Stimulated activated naive CD4-positive, alpha-beta T cell (primary cell): ENCODE measurements around the gene PIGU.
"Not testable (repeated sequence)": the region's sequence is repeated elsewhere in the genome, so short reads cannot be mapped to it uniquely, and the experiment has no call there.

Source experiments
- DNase-seq, 6 experiments: peaks; one replicate each; lab custom pipeline; 2025; lab: John Stamatoyannopoulos, UW

Gene PIGU

GRCh38 chr20:34661811-34662210 lies 15.1 kb downstream of the PIGU start:
- DNase-seq, result not testable (repeated sequence)

DNA sequence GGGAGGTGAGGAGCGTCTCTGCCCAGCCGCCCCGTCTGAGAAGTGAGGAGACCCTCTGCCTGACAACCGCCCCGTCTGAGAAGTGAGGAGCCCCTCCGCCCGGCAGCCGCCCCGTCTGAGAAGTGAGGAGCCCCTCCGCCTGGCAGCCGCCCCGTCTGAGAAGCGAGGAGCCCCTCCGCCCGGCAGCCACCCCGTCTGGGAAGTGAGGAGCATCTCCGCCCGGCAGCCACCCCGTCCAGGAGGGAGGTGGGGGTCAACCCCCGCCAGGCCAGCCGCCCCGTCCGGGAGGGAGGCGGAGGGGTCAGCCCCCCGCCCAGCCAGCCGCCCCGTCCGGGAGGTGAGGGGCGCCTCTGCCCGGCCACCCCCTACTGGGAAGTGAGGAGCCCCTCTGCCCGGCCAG lies 18.2 kb downstream of the PIGU start:
- not testable (repeated sequence) for DNase-seq

- DNase-seq, result no peak
Measured at GRCh38 chr20:34654207-34654744, 22.6 kb downstream of the PIGU start.

GRCh38 chr20:34651200-34651599 lies 25.7 kb downstream of the PIGU start:
- DNase-seq, result no peak

GRCh38 chr20:34647737-34648136 lies 29.2 kb downstream of the PIGU start:
- no peak for DNase-seq

DNA sequence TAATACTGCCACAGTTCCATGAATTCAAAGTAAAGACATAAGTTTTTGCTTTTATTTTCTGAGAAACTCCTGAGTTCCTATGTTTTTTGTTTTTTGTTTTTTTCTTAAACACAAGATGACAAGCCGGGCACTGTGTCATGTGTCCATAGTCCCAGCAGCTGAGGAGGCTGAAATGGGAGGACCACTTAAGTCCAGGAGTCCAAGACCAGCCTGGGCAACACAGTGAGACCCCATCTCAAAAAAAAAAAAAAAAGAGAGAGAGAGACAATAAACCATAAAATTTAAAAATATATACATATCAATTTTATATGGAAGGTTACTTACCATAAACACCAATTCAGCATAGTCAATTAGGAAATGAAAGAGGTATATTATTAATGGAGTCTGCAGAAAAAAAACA lies 31.9 kb downstream of the PIGU start:
- DNase-seq, result no peak

DNA sequence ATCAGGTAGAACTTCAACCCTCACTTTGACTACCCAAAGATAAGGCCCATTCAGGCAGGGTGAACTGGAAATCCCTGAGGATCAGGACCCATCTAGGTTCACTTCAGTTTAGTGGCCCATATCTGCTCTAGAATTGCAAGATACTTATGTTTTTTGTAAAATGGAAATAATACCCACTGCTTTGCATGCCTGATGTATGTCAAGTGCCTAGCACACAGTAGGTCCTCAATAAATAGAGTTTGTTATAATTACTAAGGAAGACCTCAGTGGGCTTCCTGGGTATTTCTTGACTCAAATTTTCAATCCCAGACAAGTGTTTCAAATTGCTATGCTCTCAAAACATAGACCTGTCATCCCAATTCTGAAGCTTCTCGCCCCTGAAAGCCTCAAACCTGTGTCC lies 32.5 kb downstream of the PIGU start:
- DNase-seq, result no peak

- no peak for DNase-seq
Measured at GRCh38 chr20:34643928-34644327, 33.0 kb downstream of the PIGU start.

GRCh38 chr20:34642009-34642408 lies 34.9 kb downstream of the PIGU start:
- DNase-seq, result no peak

DNA sequence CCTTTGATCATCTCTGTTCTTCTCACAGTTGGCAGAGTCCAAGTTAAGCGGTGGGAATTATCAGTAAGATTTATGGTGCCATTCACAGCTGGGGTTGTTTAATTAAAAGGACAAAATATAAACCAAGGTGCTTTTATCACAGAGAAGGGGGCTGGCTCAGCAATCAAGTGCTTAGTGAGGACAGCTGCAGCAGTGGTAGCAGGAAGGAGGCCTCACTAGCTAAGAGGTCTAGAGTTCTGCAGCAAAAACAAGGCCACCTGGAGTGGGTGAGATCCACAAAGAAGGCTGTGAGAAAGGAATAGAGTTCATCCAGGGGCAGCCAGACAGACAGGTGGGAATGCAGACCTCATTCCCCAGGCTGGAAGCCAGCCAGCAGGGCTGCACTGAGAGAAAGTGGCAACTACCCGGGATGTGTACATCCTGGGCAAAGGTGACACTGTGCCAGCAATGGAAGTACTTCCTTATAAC lies 37.1 kb downstream of the PIGU start:
- no peak for DNase-seq

GRCh38 chr20:34638532-34638931 lies 38.4 kb downstream of the PIGU start:
- no peak for DNase-seq

- DNase-seq, result no peak
Measured at GRCh38 chr20:34638039-34638292, 38.9 kb downstream of the PIGU start.

- no peak for DNase-seq
Measured at GRCh38 chr20:34637245-34638038, 39.5 kb downstream of the PIGU start.

DNA sequence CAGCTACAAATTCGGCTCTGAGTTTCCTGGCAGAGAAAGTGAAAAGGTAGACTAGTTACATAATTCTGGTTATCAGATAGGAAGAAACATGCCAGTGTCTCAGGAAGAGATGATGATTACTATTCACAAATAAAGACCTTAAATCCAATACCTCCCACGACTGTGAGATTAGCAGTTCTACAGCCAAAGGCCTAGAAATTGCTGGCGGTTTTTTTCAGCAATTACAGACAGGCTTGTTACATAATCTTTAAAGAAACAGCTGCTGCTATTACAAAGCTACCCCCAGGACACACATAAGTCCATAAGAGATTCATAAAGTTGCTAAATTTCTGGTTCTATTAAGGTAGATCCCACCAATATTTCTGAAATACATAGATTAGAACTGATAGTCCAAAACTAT lies 40.2 kb downstream of the PIGU start:
- no peak for DNase-seq

- no peak for DNase-seq
Measured at GRCh38 chr20:34634392-34634791, 42.5 kb downstream of the PIGU start.

- DNase-seq, result no peak
Measured at GRCh38 chr20:34632870-34633452, 43.9 kb downstream of the PIGU start.

DNA sequence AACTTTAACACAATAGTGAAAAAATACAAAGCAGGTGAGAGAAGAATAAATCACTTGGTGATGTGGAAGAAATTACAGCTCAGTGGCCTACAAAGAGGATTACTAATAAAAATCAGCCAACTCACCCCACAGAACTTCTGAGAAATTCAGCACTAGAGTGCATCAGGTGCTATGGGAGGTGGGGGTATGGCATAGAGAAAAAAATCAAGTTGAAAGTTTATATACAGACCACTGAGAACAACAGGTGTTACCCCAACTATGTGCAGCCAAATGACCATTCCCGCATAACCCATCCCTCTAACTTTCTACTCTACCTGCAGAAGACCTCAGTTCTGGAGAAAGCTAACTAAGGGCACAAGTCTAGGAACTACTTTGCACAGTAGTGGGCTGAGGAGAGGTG lies 47.0 kb downstream of the PIGU start:
- no peak for DNase-seq

- no peak for DNase-seq
Measured at GRCh38 chr20:34629342-34629741, 47.5 kb downstream of the PIGU start.

GRCh38 chr20:34628026-34628425 lies 48.9 kb downstream of the PIGU start:
- no peak for DNase-seq

DNA sequence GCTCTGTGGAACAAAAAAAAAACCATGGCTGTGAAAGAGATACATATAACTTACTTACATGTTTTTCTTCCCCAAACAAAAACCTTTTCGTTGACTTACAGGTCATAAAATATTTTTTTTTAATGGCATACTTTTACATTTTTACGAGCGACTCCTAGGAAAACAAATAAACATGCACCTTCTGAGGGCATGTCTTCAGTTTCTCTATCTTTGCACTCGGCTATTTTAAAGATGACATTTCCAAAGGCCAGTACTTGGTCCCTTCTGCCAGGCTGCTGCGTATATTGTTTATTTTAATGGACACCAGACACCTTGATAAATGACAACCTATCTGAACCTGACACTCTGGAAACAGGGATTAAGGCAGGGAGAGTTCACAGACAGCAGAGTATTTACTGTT lies 49.4 kb downstream of the PIGU start:
- no peak for DNase-seq

- DNase-seq, result no peak
Measured at GRCh38 chr20:34626992-34627391, 49.9 kb downstream of the PIGU start.

- no peak for DNase-seq
Measured at GRCh38 chr20:34624629-34625028, 52.3 kb downstream of the PIGU start.

DNA sequence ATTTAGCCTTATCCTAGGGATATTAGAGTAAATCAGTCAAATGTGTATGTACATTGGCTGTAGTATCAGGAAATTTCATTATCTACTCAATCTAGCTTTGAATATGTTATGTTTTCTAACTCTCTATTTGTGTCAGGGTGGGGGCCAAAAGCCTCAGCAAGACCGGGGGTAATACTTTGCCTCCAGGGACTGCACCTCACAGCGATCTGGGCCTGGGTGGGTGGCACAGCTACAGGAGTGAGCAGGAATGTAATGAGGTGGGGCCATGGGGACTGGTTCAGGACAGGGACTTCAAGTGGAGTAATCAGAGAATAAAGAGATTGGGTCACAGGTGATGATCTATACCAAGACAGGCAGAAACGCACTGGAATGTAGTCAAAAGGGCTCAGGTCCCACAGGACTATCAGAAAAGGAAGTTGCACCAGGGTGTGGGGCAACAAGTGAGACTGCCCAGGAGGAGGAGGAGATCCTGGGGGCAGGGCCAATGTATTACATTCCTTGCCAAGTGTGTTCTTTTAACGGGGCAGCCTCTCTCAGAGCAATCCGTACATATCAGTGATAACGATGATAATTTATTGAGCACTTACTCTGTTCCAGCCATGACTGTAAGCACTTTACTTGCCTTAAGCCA lies 54.0 kb downstream of the PIGU start:
- no peak for DNase-seq
